ENCODE results near the gene NINJ2.

DNA sequence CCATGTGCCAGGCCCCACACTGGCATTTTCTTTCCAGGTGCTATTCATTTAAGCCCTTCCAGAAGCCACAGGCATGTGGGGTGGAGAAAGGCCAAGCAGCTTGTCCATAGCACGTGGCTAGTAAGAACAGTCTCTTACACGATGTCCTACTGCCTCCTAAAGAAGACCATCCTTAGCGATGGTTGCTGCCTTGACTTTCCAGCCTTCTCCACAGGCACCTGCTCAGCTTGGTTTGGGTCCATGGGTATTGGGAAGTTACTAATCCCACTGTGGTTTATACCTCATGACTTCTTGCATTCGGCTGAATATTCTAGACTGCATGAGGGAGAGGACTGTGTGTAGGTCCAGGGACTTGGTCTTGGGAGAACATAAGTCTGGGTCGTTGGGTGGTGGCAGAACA lies 49.2 kb downstream of the NINJ2 start:
- no peak for TF ChIP-seq GATA2 (IDR thresholded peaks at IDR 0.05; ENCODE audit: low read depth, low read length)
- no peak for TF ChIP-seq GATA3 (IDR thresholded peaks at IDR 0.05; ENCODE audit: low read depth, low read length)

Data from SH-SY5Y (cell line).